HG03039 (cell line): ENCODE data around the gene SERINC5.

Source experiments
- ATAC-seq: cut with Tn5 transposase; IDR thresholded peaks from one replicate; pipeline ENCODE4 v1.9.1; 2021; ENCODE audit warnings: mild to moderate bottlenecking, moderate library complexity; ENCODE audit not compliant: unreplicated experiment

The SERINC5 gene

GRCh38 chr5:80072103-80073073 lies 183.5 kb downstream of the SERINC5 start:
- ATAC-seq: no peak

GRCh38 chr5:80071510-80072021 lies 184.3 kb downstream of the SERINC5 start:
- no peak for ATAC-seq

- ATAC-seq: no peak
Measured at GRCh38 chr5:80070338-80071056, 185.4 kb downstream of the SERINC5 start.

- ATAC-seq: no peak
Measured at GRCh38 chr5:80069918-80070318, 185.9 kb downstream of the SERINC5 start.

- no peak for ATAC-seq
Measured at GRCh38 chr5:80069251-80069800, 186.5 kb downstream of the SERINC5 start.

GRCh38 chr5:80068775-80069174 lies 187.1 kb downstream of the SERINC5 start:
- ATAC-seq: no peak

GRCh38 chr5:80068246-80068636 lies 187.6 kb downstream of the SERINC5 start:
- ATAC-seq: no peak

GRCh38 chr5:80067531-80068245 lies 188.2 kb downstream of the SERINC5 start:
- no peak for ATAC-seq

- ATAC-seq: no peak
Measured at GRCh38 chr5:80067016-80067415, 188.8 kb downstream of the SERINC5 start.

GRCh38 chr5:80064124-80064523 lies 191.7 kb downstream of the SERINC5 start:
- ATAC-seq: no peak
